Measurements from ENCODE around the gene TVP23C. TPM values are rescaled to one million over a fixed set of nuclear protein-coding genes. Genes with fewer than 3 reads are reported as not detected.
A peak's percentile ranks its signal among the peaks of the same experiment; 100 is the strongest.

Gene TVP23C
- total RNA-seq, 1 experiment from 2014 or later, result 14.1 TPM

- RAD21 ChIA-PET (ENCODE audit: low non-redundant PET in 1 of 2, low total read pairs in 2 of 2, uncharacterized antibody in 2 of 2, unreplicated experiment in 2 of 2), result no interaction called here
- Histone ChIP-seq H3K27me3 (ENCODE audit: insufficient read depth, low read length) (no peaks in the 10 kb centered on the region), H3K27ac (ENCODE audit: low read depth, low read length) (no peak overlapping the region), H4K20me1 (ENCODE audit: insufficient read depth) (no peaks in the 10 kb centered on the region), H3K9me2 (ENCODE audit: insufficient read depth) (no peaks in the 10 kb centered on the region), H3K9me3 (ENCODE audit: control insufficient read depth in 1 of 2, insufficient read depth in 1 of 2, low read depth in 1 of 2, low read length in 2 of 2) (no peaks in the 10 kb centered on the region), H3K4me1 (ENCODE audit: control insufficient read depth in 1 of 2, insufficient read depth in 2 of 2, low read length in 2 of 2) (peaks cover 11 to 18% of the 10 kb centered on the region in 2 experiments), H3K9ac (ENCODE audit: low read length) (no peak overlapping the region), H3K36me3 (ENCODE audit: control insufficient read depth in 1 of 2, insufficient read depth in 2 of 2, low read length in 2 of 2) (no peaks in the 10 kb centered on the region), H3K4me3 (replicated peaks in 1 of 2; ENCODE audit: low read depth in 1 of 2, low read length in 2 of 2) (no peak overlapping the region), H3K4me2 (ENCODE audit: low read length) (peak overlapping the region; percentile 31), H2AFZ (ENCODE audit: low read depth, low read length, poor library complexity, severe bottlenecking) (no peak overlapping the region), H3K79me2 (ENCODE audit: insufficient read depth, low read length) (no peaks in the 10 kb centered on the region)
- POLR2A ChIA-PET, result no interaction called here
- no TSS peak for BruUV-seq (replicated peaks)
- TF ChIP-seq SP1 (IDR thresholded peaks at IDR 0.05; ENCODE audit: low read depth), result peak; percentile 14; the same call in 1 of the 2 replicates
- peak; percentile 71 for TF ChIP-seq TCF7L2 (IDR thresholded peaks at IDR 0.05; ENCODE audit: borderline replicate concordance, extremely low read depth, insufficient read depth, insufficient read length)
- TF ChIP-seq MAX (IDR thresholded peaks at IDR 0.05), result no peak
- intact Hi-C loops (cut with micrococcal nuclease), result no loop called here
- DNase-seq (ENCODE audit: low read depth, low spot score) (peak; percentile 26), ATAC-seq (peak; percentile 68)
- CTCF ChIA-PET, result interaction anchor here (1.1 kb wide), 1 partner anchor 24 kb away, joined by 7 read pairs; no protein-coding TSS in a partner anchor
These were observed 83.6 kb downstream of the TVP23C start for GRCh38 chr17:15479703-15480102.

DNA sequence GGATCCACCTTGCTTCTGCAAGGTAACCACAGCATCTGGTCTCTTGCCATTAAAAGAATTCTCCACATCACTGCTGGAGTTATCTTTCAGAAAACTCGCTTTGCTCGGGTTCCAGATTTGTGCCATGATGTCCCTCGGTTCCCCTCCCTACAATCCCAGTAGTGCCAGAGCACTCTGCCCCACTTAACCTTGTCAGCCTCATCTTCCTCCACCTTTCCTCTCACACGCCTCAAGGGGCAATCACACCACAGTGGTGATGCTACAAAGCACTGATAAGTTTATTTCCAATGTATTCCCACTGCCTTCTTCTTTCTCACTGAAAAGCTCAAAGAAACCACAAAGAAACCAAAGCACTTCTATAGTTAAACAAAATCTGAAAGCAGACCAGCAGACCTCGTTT, 84.4 kb downstream of the TVP23C start:
- Histone ChIP-seq H3K4me3 (replicated peaks in 1 of 2; ENCODE audit: low read depth in 1 of 2, low read length in 2 of 2) (no peak overlapping the region), H3K4me2 (ENCODE audit: low read length) (no peak overlapping the region), H3K4me1 (ENCODE audit: control insufficient read depth in 1 of 2, insufficient read depth in 2 of 2, low read length in 2 of 2) (peaks cover 11 to 18% of the 10 kb centered on the region in 2 experiments), H3K9me2 (ENCODE audit: insufficient read depth) (no peaks in the 10 kb centered on the region), H3K27me3 (ENCODE audit: insufficient read depth, low read length) (no peaks in the 10 kb centered on the region), H3K36me3 (ENCODE audit: control insufficient read depth in 1 of 2, insufficient read depth in 2 of 2, low read length in 2 of 2) (no peaks in the 10 kb centered on the region), H3K9me3 (ENCODE audit: control insufficient read depth in 1 of 2, insufficient read depth in 1 of 2, low read depth in 1 of 2, low read length in 2 of 2) (no peaks in the 10 kb centered on the region), H3K79me2 (ENCODE audit: insufficient read depth, low read length) (no peaks in the 10 kb centered on the region), H2AFZ (ENCODE audit: low read depth, low read length, poor library complexity, severe bottlenecking) (no peak overlapping the region), H3K9ac (ENCODE audit: low read length) (no peak overlapping the region), H3K27ac (ENCODE audit: low read depth, low read length) (no peak overlapping the region), H4K20me1 (ENCODE audit: insufficient read depth) (no peaks in the 10 kb centered on the region)
- no peak for TF ChIP-seq ZNF274 (IDR thresholded peaks at IDR 0.05; ENCODE audit: low read depth, low read length)
- no peak for TF ChIP-seq CBX3 (IDR thresholded peaks at IDR 0.05; ENCODE audit: low read depth)
- TF ChIP-seq, protein P1, sequence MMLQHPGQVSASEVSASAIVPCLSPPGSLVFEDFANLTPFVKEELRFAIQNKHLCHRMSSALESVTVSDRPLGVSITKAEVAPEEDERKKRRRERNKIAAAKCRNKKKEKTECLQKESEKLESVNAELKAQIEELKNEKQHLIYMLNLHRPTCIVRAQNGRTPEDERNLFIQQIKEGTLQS (IDR thresholded peaks at IDR 0.05), result no peak
- TF ChIP-seq SRF (IDR thresholded peaks at IDR 0.05; ENCODE audit: low read depth), result no peak
- TF ChIP-seq YY1 (IDR thresholded peaks at IDR 0.05; ENCODE audit: extremely low read depth, insufficient replicate concordance, low read depth, low read length), result no peak
- no peak for TF ChIP-seq ELF1 (IDR thresholded peaks at IDR 0.05; ENCODE audit: borderline replicate concordance, low read depth)
- no peak for TF ChIP-seq TCF7L2 (IDR thresholded peaks at IDR 0.05; ENCODE audit: borderline replicate concordance, extremely low read depth, insufficient read depth, insufficient read length)
- TF ChIP-seq, protein P2, sequence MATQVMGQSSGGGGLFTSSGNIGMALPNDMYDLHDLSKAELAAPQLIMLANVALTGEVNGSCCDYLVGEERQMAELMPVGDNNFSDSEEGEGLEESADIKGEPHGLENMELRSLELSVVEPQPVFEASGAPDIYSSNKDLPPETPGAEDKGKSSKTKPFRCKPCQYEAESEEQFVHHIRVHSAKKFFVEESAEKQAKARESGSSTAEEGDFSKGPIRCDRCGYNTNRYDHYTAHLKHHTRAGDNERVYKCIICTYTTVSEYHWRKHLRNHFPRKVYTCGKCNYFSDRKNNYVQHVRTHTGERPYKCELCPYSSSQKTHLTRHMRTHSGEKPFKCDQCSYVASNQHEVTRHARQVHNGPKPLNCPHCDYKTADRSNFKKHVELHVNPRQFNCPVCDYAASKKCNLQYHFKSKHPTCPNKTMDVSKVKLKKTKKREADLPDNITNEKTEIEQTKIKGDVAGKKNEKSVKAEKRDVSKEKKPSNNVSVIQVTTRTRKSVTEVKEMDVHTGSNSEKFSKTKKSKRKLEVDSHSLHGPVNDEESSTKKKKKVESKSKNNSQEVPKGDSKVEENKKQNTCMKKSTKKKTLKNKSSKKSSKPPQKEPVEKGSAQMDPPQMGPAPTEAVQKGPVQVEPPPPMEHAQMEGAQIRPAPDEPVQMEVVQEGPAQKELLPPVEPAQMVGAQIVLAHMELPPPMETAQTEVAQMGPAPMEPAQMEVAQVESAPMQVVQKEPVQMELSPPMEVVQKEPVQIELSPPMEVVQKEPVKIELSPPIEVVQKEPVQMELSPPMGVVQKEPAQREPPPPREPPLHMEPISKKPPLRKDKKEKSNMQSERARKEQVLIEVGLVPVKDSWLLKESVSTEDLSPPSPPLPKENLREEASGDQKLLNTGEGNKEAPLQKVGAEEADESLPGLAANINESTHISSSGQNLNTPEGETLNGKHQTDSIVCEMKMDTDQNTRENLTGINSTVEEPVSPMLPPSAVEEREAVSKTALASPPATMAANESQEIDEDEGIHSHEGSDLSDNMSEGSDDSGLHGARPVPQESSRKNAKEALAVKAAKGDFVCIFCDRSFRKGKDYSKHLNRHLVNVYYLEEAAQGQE (IDR thresholded peaks at IDR 0.05; ENCODE audit: low read depth), result no peak
- TF ChIP-seq, protein P3, sequence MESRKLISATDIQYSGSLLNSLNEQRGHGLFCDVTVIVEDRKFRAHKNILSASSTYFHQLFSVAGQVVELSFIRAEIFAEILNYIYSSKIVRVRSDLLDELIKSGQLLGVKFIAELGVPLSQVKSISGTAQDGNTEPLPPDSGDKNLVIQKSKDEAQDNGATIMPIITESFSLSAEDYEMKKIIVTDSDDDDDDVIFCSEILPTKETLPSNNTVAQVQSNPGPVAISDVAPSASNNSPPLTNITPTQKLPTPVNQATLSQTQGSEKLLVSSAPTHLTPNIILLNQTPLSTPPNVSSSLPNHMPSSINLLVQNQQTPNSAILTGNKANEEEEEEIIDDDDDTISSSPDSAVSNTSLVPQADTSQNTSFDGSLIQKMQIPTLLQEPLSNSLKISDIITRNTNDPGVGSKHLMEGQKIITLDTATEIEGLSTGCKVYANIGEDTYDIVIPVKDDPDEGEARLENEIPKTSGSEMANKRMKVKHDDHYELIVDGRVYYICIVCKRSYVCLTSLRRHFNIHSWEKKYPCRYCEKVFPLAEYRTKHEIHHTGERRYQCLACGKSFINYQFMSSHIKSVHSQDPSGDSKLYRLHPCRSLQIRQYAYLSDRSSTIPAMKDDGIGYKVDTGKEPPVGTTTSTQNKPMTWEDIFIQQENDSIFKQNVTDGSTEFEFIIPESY (IDR thresholded peaks at IDR 0.05; ENCODE audit: extremely low read depth, insufficient replicate concordance, low read length), result no peak
- no peak for TF ChIP-seq ZFX (IDR thresholded peaks at IDR 0.05)
- ATAC-seq (no peak), DNase-seq (ENCODE audit: low read depth, low spot score) (no peak)
- ChIA-PET RAD21 (ENCODE audit: low non-redundant PET in 1 of 2, low total read pairs in 2 of 2, uncharacterized antibody in 2 of 2, unreplicated experiment in 2 of 2) (no interaction called here), POLR2A (no interaction called here), CTCF (no interaction called here)
- no TSS peak for BruUV-seq (replicated peaks)
- intact Hi-C loops (cut with micrococcal nuclease), result no loop called here

Measured in HCT116 (cell line).